CD8-positive, alpha-beta memory T cell (primary cell): ENCODE data around the gene CR2. TPM values are rescaled to one million over a fixed set of nuclear protein-coding genes. Genes with fewer than 3 reads are reported as not detected.
"Not testable (repeated sequence)": the region's sequence is repeated elsewhere in the genome, so short reads cannot be mapped to it uniquely, and the experiment has no call there.

Experiments
- CTCF ChIA-PET: fragments of 350-600 bp; sonication (Branson Sonifier 250); formaldehyde crosslinking; loops from one replicate; lab custom pipeline; 2021; ENCODE audit warnings: antibody characterized with exemption; lab: Charles Lee
- POLR2A ChIA-PET: fragments of 350-600 bp; sonication (Branson Sonifier 250); formaldehyde crosslinking; loops from one replicate; lab custom pipeline; 2021; ENCODE audit warnings: antibody characterized with exemption; lab: Charles Lee
- DNase-seq, 5 donors: peaks; one replicate each; pipeline versions ENCODE4 v3.0.0 to v3.0.0-alpha.2; 2020 to 2022; ENCODE audit warnings: mixed read lengths in 1 of 5
- H3K27ac ChIP-seq: one replicate; pipeline ENCODE4 v1.7.0; 2013; ENCODE audit warnings: low read depth, mild to moderate bottlenecking, low read length, moderate library complexity
- H3K27me3 ChIP-seq: 2 replicates; pipeline ENCODE4 v1.7.0; 2013; ENCODE audit warnings: low read length, mild to moderate bottlenecking; ENCODE audit not compliant: insufficient read depth, poor library complexity, severe bottlenecking
- H3K36me3 ChIP-seq: 2 replicates; pipeline ENCODE4 v1.7.0; 2013; ENCODE audit warnings: mild to moderate bottlenecking, low read length, moderate library complexity; ENCODE audit not compliant: insufficient read depth
- H3K4me1 ChIP-seq: 2 replicates; pipeline ENCODE4 v1.7.0; 2013; ENCODE audit warnings: mild to moderate bottlenecking, low read length, moderate library complexity; ENCODE audit not compliant: insufficient read depth
- H3K4me3 ChIP-seq: 2 replicates; pipeline ENCODE4 v1.7.0; 2013; ENCODE audit warnings: mild to moderate bottlenecking, low read length
- H3K9me3 ChIP-seq: 2 replicates; pipeline ENCODE4 v1.7.0; 2013; ENCODE audit warnings: mild to moderate bottlenecking, low read length
- H3K27ac Mint-ChIP-seq, 8 donors: one replicate each; pipeline ENCODE4 v1.8.0; 2020 to 2021; ENCODE audit warnings: mixed read lengths in 8 of 8, mild to moderate bottlenecking in 6 of 8, inconsistent platforms in 3 of 8, moderate library complexity in 3 of 8
- H3K27me3 Mint-ChIP-seq, 2 donors: one replicate each; pipeline ENCODE4 v1.8.0; 2020 to 2021; ENCODE audit warnings: mixed read lengths in 2 of 2, mild to moderate bottlenecking in 1 of 2, moderate library complexity in 1 of 2
- H3K36me3 Mint-ChIP-seq, 3 donors: one replicate each; pipeline ENCODE4 v1.8.0; 2020 to 2021; ENCODE audit warnings: mixed read lengths in 3 of 3, inconsistent platforms in 1 of 3, mild to moderate bottlenecking in 1 of 3
- H3K4me1 Mint-ChIP-seq, 3 donors: one replicate each; pipeline ENCODE4 v1.8.0; 2020 to 2021; ENCODE audit warnings: mixed read lengths in 3 of 3, inconsistent platforms in 1 of 3, mild to moderate bottlenecking in 1 of 3
- H3K4me3 Mint-ChIP-seq, 7 donors: one replicate each; pipeline ENCODE4 v1.8.0; 2020 to 2021; ENCODE audit warnings: mixed read lengths in 7 of 7, mild to moderate bottlenecking in 6 of 7, moderate library complexity in 4 of 7, inconsistent platforms in 2 of 7
- H3K9me3 Mint-ChIP-seq, 5 donors: one replicate each; pipeline ENCODE4 v1.8.0; 2020 to 2022; ENCODE audit warnings: mixed read lengths in 5 of 5, mild to moderate bottlenecking in 3 of 5, moderate library complexity in 2 of 5, inconsistent platforms in 1 of 5
- polyA plus RNA-seq: library from polyadenylated mRNA; unstranded; fragments of 300-500 nt; fragmentation: Illumina TruSeq; gene quantifications from one replicate; pipeline ENCODE4 v1.2.3, GENCODE V29; 2021
- total RNA-seq, 2 experiments: library from RNA; stranded (reverse); gene quantifications; one replicate each; pipeline ENCODE4 v1.2.3, GENCODE V29; 2021

Gene CR2
- total and polyA plus RNA-seq, 3 experiments from 2014 or later, result 1.6 to 2.2 (median 1.6) TPM

DNA sequence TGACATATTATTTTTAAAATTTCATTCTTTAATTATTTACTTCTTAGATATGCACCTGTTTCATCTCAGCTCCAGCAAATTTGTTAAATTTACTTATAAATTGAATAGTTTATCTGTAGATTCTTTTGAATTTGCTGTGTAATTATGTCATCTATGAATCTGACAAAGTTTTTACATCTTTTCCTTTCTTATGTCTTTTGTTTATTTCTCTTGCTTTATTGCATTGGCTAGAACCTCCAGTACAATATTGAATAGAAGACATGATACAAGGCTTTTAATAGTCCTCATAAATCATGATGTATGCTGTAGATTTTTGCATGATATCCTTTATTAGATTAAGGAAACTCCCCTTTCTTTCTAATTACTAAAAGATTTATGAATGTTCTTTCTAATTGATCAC, 62.6 kb downstream of the CR2 start:
- peaks cover 6 to 13% of the 10 kb centered on the region in 2 donors for H3K27me3 Mint-ChIP-seq
- H3K36me3 Mint-ChIP-seq, result peaks cover 0 to 1% (median 0%) of the 10 kb centered on the region in 3 donors
- H3K27ac Mint-ChIP-seq, result no peak overlapping the region
- H3K4me3 Mint-ChIP-seq, result no peak overlapping the region
- Histone ChIP-seq H3K4me1 (no peaks in the 10 kb centered on the region), H3K4me3 (no peak overlapping the region), H3K9me3 (no peaks in the 10 kb centered on the region), H3K36me3 (no peaks in the 10 kb centered on the region), H3K27ac (no peak overlapping the region), H3K27me3 (no peaks in the 10 kb centered on the region)
- POLR2A ChIA-PET, result no interaction called here
- H3K4me1 Mint-ChIP-seq, result no peaks in the 10 kb centered on the region
- peaks cover 0 to 3% (median 0%) of the 10 kb centered on the region in 5 donors for H3K9me3 Mint-ChIP-seq
- CTCF ChIA-PET, result no interaction called here
- no peak for DNase-seq

DNA sequence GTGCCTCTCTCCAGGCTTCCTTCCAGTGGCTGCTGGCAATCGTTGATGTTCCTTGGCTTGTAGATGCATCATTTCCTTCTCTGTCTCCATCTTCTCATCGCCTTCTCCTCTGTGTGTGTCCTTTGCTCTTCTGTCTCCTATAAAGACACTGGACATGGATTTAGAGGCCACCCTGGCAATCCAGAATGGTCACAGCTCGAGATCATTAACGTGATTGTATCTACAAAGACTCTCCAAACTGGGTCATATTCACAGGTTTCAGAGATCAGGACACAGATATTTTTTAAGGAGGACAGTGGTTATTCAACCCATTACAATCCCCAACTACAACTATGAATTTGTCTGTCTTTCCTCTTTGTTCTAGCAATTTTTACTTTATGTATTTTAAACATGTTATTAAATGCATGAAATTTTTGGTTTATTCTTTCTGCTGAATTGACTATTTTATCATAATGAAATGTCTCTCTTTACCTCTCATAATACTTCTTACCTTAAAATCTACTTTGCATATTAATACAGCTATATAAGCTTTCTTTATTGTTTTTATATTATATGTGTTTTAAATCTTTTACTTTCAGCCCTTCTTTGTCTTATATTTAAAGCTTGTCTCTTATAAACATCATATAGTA, 64.6 kb downstream of the CR2 start:
- H3K4me1 ChIP-seq, result no peaks in the 10 kb centered on the region
- H3K9me3 ChIP-seq, result no peaks in the 10 kb centered on the region
- ChIA-PET POLR2A (no interaction called here), CTCF (no interaction called here)
- DNase-seq, result no peak
- H3K4me1 Mint-ChIP-seq, result no peaks in the 10 kb centered on the region
- H3K27me3 ChIP-seq, result no peaks in the 10 kb centered on the region
- H3K36me3 Mint-ChIP-seq, result peaks cover 0 to 1% (median under 1%) of the 10 kb centered on the region in 3 donors
- no peak overlapping the region for H3K27ac Mint-ChIP-seq
- H3K27me3 Mint-ChIP-seq, result peaks cover 6 to 21% of the 10 kb centered on the region in 2 donors
- H3K36me3 ChIP-seq, result no peaks in the 10 kb centered on the region
- peak overlapping the region; percentile 54 for H3K27ac ChIP-seq
- no peak overlapping the region for H3K4me3 ChIP-seq
- H3K9me3 Mint-ChIP-seq, result peaks cover 0 to 3% (median 0%) of the 10 kb centered on the region in 5 donors
- no peak overlapping the region for H3K4me3 Mint-ChIP-seq

- no peak overlapping the region for H3K4me3 ChIP-seq
- H3K36me3 ChIP-seq, result no peaks in the 10 kb centered on the region
- Mint-ChIP-seq H3K36me3 (peaks cover 0 to 3% (median 1%) of the 10 kb centered on the region in 3 donors), H3K4me1 (no peaks in the 10 kb centered on the region), H3K4me3 (no peak overlapping the region), H3K27ac (no peak overlapping the region), H3K9me3 (peaks cover 0 to 3% (median 0%) of the 10 kb centered on the region in 5 donors), H3K27me3 (peaks cover 6 to 28% of the 10 kb centered on the region in 2 donors)
- H3K27me3 ChIP-seq, result no peaks in the 10 kb centered on the region
- POLR2A ChIA-PET, result no interaction called here
- H3K27ac ChIP-seq, result peak overlapping the region; percentile 74
- no peaks in the 10 kb centered on the region for H3K9me3 ChIP-seq
- H3K4me1 ChIP-seq, result no peaks in the 10 kb centered on the region
- CTCF ChIA-PET, result interaction anchor here (0.6 kb wide), 1 partner anchor 74 kb away, joined by 5 read pairs; no protein-coding TSS in a partner anchor
- DNase-seq, result no peak
Observed at GRCh38 chr1:207519505-207520399, 65.6 kb downstream of the CR2 start.

- H3K36me3 Mint-ChIP-seq, H3K9me3 ChIP-seq, H3K27me3 ChIP-seq, H3K9me3 Mint-ChIP-seq, H3K36me3 ChIP-seq, H3K4me3 ChIP-seq, DNase-seq, H3K4me3 Mint-ChIP-seq, H3K27ac Mint-ChIP-seq, H3K4me1 ChIP-seq, H3K4me1 Mint-ChIP-seq: not testable (repeated sequence)
- ChIA-PET POLR2A (interaction anchor here (0.7 kb wide), 1 partner anchor 89 kb away, joined by 11 read pairs; no protein-coding TSS in a partner anchor), CTCF (interaction anchor here (0.6 to 0.7 kb wide), 2 partner anchors 75 to 444 kb away, joined by 3 to 5 read pairs; no protein-coding TSS in a partner anchor)
- H3K27me3 Mint-ChIP-seq, result peaks cover 6 to 32% of the 10 kb centered on the region in 2 donors
- peak overlapping the region; percentile 33 for H3K27ac ChIP-seq
Observed at GRCh38 chr1:207520400-207521345, 66.5 kb downstream of the CR2 start.

DNA sequence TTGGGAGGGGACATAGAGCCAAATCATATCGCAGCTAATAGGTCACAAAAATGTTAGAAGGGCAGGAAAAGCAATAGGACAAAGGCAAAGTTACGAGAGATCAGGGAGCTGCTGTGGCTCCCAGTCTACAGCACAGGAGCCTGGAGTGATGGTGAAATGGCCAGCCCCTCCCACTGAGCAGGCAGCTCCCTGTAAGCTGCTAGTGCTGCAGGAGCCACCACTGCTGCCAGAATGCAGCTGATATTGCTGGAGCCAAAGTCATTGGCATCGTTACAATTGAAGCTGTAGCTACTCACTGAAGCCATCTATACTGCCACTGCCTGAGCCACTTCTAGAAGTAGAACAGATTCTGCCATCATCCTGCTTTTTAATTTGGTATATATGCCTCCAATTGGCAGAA, 71.1 kb downstream of the CR2 start:
- H3K36me3 ChIP-seq, H3K27ac ChIP-seq, CTCF ChIA-PET, H3K9me3 ChIP-seq, POLR2A ChIA-PET, H3K4me1 ChIP-seq, H3K4me1 Mint-ChIP-seq, H3K9me3 Mint-ChIP-seq, H3K27ac Mint-ChIP-seq, H3K4me3 Mint-ChIP-seq, H3K27me3 ChIP-seq, H3K4me3 ChIP-seq, H3K36me3 Mint-ChIP-seq, DNase-seq: not testable (repeated sequence)
- peaks cover 2 to 22% of the 10 kb centered on the region in 2 donors for H3K27me3 Mint-ChIP-seq

GRCh38 chr1:207528401-207528800, 74.3 kb downstream of the CR2 start:
- H3K36me3 ChIP-seq, H3K9me3 ChIP-seq, H3K36me3 Mint-ChIP-seq, H3K27ac Mint-ChIP-seq, H3K9me3 Mint-ChIP-seq, H3K4me3 Mint-ChIP-seq, H3K4me1 Mint-ChIP-seq, CTCF ChIA-PET, H3K4me3 ChIP-seq, DNase-seq, POLR2A ChIA-PET, H3K27ac ChIP-seq, H3K4me1 ChIP-seq, H3K27me3 ChIP-seq: not testable (repeated sequence)
- H3K27me3 Mint-ChIP-seq, result peaks cover 0 to 14% of the 10 kb centered on the region in 2 donors

GRCh38 chr1:207536263-207536662, 82.1 kb downstream of the CR2 start:
- H3K27me3 Mint-ChIP-seq, H3K4me3 ChIP-seq, POLR2A ChIA-PET, H3K9me3 ChIP-seq, H3K36me3 Mint-ChIP-seq, H3K27me3 ChIP-seq, H3K27ac Mint-ChIP-seq, H3K36me3 ChIP-seq, H3K27ac ChIP-seq, H3K4me3 Mint-ChIP-seq, DNase-seq, H3K4me1 Mint-ChIP-seq, CTCF ChIA-PET, H3K9me3 Mint-ChIP-seq, H3K4me1 ChIP-seq: not testable (repeated sequence)
